Measurements from ENCODE around the gene MYO1B. TPM values are rescaled to one million over a fixed set of nuclear protein-coding genes. Genes with fewer than 3 reads are reported as not detected.

The MYO1B gene
- total and polyA plus RNA-seq, 7 experiments from 2014 or later: 0.43 to 14.9 (median 0.54) TPM

- Histone ChIP-seq H3K27ac (ENCODE audit: low read depth, low read length) (no peak overlapping the region), H3K4me1 (ENCODE audit: control insufficient read depth in 2 of 2, insufficient read depth in 2 of 2, low read length in 2 of 2) (peaks cover 0 to under 1% of the 10 kb centered on the region in 2 donors), H3K9me3 (ENCODE audit: control insufficient read depth in 2 of 3, low read length in 3 of 3) (no peaks in the 10 kb centered on the region), H3K36me3 (ENCODE audit: control insufficient read depth in 2 of 3, insufficient read depth in 3 of 3, low read length in 3 of 3) (no peaks in the 10 kb centered on the region), H3K27me3 (ENCODE audit: control insufficient read depth in 2 of 2, insufficient read depth in 2 of 2, low read length in 2 of 2) (no peaks in the 10 kb centered on the region), H3K4me3 (ENCODE audit: low read length) (no peak overlapping the region)
- DNase-seq (no peak), ATAC-seq (no peak)
- no peak overlapping the region for H3K4me3 Mint-ChIP-seq
- H3K9me3 Mint-ChIP-seq: peaks cover 0 to 9% (median 4%) of the 10 kb centered on the region in 11 donors
- peaks cover 0 to 8% (median 4%) of the 10 kb centered on the region in 5 donors for H3K36me3 Mint-ChIP-seq
- intact Hi-C loops (cut with micrococcal nuclease): no loop called here
- peaks cover 3 to 9% (median 5%) of the 10 kb centered on the region in 7 donors for H3K4me1 Mint-ChIP-seq
- H3K27me3 Mint-ChIP-seq: peaks cover 0 to 11% (median 4%) of the 10 kb centered on the region in 5 donors
- POLR2A ChIA-PET: no interaction called here
- H3K27ac Mint-ChIP-seq: no peak overlapping the region
- CTCF ChIA-PET: no interaction called here
Observed at GRCh38 chr2:191327484-191327883, 82.3 kb downstream of the MYO1B start.

GRCh38 chr2:191328150-191328809, 83.1 kb downstream of the MYO1B start:
- Histone ChIP-seq H3K27me3 (ENCODE audit: control insufficient read depth in 2 of 2, insufficient read depth in 2 of 2, low read length in 2 of 2) (no peaks in the 10 kb centered on the region), H3K4me3 (ENCODE audit: low read length) (no peak overlapping the region), H3K36me3 (ENCODE audit: control insufficient read depth in 2 of 3, insufficient read depth in 3 of 3, low read length in 3 of 3) (no peaks in the 10 kb centered on the region), H3K4me1 (ENCODE audit: control insufficient read depth in 2 of 2, insufficient read depth in 2 of 2, low read length in 2 of 2) (no peaks in the 10 kb centered on the region), H3K9me3 (ENCODE audit: control insufficient read depth in 2 of 3, low read length in 3 of 3) (no peaks in the 10 kb centered on the region), H3K27ac (ENCODE audit: low read depth, low read length) (no peak overlapping the region)
- Mint-ChIP-seq H3K4me1 (peaks cover 0 to under 1% (median 0%) of the 10 kb centered on the region in 7 donors), H3K9me3 (peaks cover 0 to 7% (median 4%) of the 10 kb centered on the region in 11 donors), H3K36me3 (peaks cover 0 to 8% (median 4%) of the 10 kb centered on the region in 5 donors), H3K27me3 (peaks cover 0 to 11% (median 0%) of the 10 kb centered on the region in 5 donors), H3K4me3 (no peak overlapping the region), H3K27ac (no peak overlapping the region)
- ChIA-PET CTCF (no interaction called here), POLR2A (no interaction called here)
- ATAC-seq: no peak
- DNase-seq: no peak
- intact Hi-C loops (cut with micrococcal nuclease): no loop called here

GRCh38 chr2:191329841-191330240, 84.6 kb downstream of the MYO1B start:
- Histone ChIP-seq H3K4me1 (ENCODE audit: control insufficient read depth in 2 of 2, insufficient read depth in 2 of 2, low read length in 2 of 2) (no peaks in the 10 kb centered on the region), H3K27me3 (ENCODE audit: control insufficient read depth in 2 of 2, insufficient read depth in 2 of 2, low read length in 2 of 2) (no peaks in the 10 kb centered on the region), H3K9me3 (ENCODE audit: control insufficient read depth in 2 of 3, low read length in 3 of 3) (no peaks in the 10 kb centered on the region), H3K27ac (ENCODE audit: low read depth, low read length) (no peak overlapping the region), H3K36me3 (ENCODE audit: control insufficient read depth in 2 of 3, insufficient read depth in 3 of 3, low read length in 3 of 3) (no peaks in the 10 kb centered on the region), H3K4me3 (ENCODE audit: low read length) (no peak overlapping the region)
- Mint-ChIP-seq H3K9me3 (peaks cover 0 to 3% (median 0%) of the 10 kb centered on the region in 11 donors), H3K27ac (no peak overlapping the region), H3K36me3 (peaks cover 0 to 3% (median 0%) of the 10 kb centered on the region in 5 donors), H3K27me3 (peaks cover 0 to 4% (median 0%) of the 10 kb centered on the region in 5 donors), H3K4me1 (no peaks in the 10 kb centered on the region), H3K4me3 (no peak overlapping the region)
- ChIA-PET POLR2A (no interaction called here), CTCF (no interaction called here)
- intact Hi-C loops (cut with micrococcal nuclease): no loop called here
- DNase-seq (no peak), ATAC-seq (no peak)

GRCh38 chr2:191333911-191334357, 88.7 kb downstream of the MYO1B start:
- H3K27me3 Mint-ChIP-seq: peaks cover 0 to 4% (median 0%) of the 10 kb centered on the region in 5 donors
- DNase-seq: no peak
- H3K36me3 Mint-ChIP-seq: peaks cover 0 to 3% (median 0%) of the 10 kb centered on the region in 5 donors
- ChIA-PET CTCF (no interaction called here), POLR2A (no interaction called here)
- H3K4me3 Mint-ChIP-seq: no peak overlapping the region
- H3K36me3 ChIP-seq (ENCODE audit: control insufficient read depth in 2 of 3, insufficient read depth in 3 of 3, low read length in 3 of 3): no peaks in the 10 kb centered on the region
- no peaks in the 10 kb centered on the region for H3K4me1 ChIP-seq (ENCODE audit: control insufficient read depth in 2 of 2, insufficient read depth in 2 of 2, low read length in 2 of 2)
- H3K27ac ChIP-seq (ENCODE audit: low read depth, low read length): no peak overlapping the region
- H3K4me3 ChIP-seq (ENCODE audit: low read length): no peak overlapping the region
- ATAC-seq: no peak
- no peak overlapping the region for H3K27ac Mint-ChIP-seq
- no peaks in the 10 kb centered on the region for H3K27me3 ChIP-seq (ENCODE audit: control insufficient read depth in 2 of 2, insufficient read depth in 2 of 2, low read length in 2 of 2)
- H3K9me3 ChIP-seq (ENCODE audit: control insufficient read depth in 2 of 3, low read length in 3 of 3): no peaks in the 10 kb centered on the region
- peaks cover 0 to 1% (median 0%) of the 10 kb centered on the region in 11 donors for H3K9me3 Mint-ChIP-seq
- H3K4me1 Mint-ChIP-seq: no peaks in the 10 kb centered on the region
- intact Hi-C loops (cut with micrococcal nuclease): no loop called here

DNA sequence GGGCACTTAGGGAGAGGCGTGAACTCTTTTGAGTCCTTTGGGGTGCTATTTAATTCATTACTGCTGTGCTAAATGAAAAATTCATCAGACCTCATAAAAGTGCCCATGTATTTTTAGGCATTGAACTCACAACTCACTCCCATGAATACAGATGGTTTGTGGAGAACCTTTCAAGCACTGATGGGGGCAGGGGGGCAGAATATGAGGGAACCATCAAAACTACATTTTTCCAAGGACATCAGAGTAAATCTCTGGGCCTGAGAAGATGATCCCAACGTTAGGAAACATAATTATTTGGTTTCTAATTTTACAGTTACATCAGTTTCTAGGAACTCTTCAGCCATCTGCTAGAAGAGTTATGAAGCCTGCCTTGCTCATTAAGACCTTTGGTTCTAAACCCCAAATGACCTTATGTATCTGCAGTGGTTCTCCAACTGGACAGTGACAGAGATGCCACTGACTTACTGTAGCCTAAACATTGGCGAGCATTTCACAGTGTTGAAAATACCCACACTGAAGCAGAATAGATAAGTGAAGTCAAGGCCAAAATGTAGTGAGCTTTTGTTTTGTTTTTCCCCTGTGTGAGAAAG, 90.8 kb downstream of the MYO1B start:
- H3K9me3 Mint-ChIP-seq: peaks cover 0 to 1% (median 0%) of the 10 kb centered on the region in 11 donors
- ChIA-PET CTCF (no interaction called here), POLR2A (no interaction called here)
- H3K27ac ChIP-seq (ENCODE audit: low read depth, low read length): no peak overlapping the region
- no peaks in the 10 kb centered on the region for H3K4me1 Mint-ChIP-seq
- H3K4me3 Mint-ChIP-seq: no peak overlapping the region
- DNase-seq (no peak), ATAC-seq (no peak)
- H3K4me3 ChIP-seq (ENCODE audit: low read length): no peak overlapping the region
- no peak overlapping the region for H3K27ac Mint-ChIP-seq
- no peaks in the 10 kb centered on the region for H3K27me3 ChIP-seq (ENCODE audit: control insufficient read depth in 2 of 2, insufficient read depth in 2 of 2, low read length in 2 of 2)
- no peaks in the 10 kb centered on the region for H3K9me3 ChIP-seq (ENCODE audit: control insufficient read depth in 2 of 3, low read length in 3 of 3)
- H3K27me3 Mint-ChIP-seq: peaks cover 0 to 4% (median 0%) of the 10 kb centered on the region in 5 donors
- intact Hi-C loops (cut with micrococcal nuclease): no loop called here
- H3K4me1 ChIP-seq (ENCODE audit: control insufficient read depth in 2 of 2, insufficient read depth in 2 of 2, low read length in 2 of 2): no peaks in the 10 kb centered on the region
- no peaks in the 10 kb centered on the region for H3K36me3 ChIP-seq (ENCODE audit: control insufficient read depth in 2 of 3, insufficient read depth in 3 of 3, low read length in 3 of 3)
- no peaks in the 10 kb centered on the region for H3K36me3 Mint-ChIP-seq

GRCh38 chr2:191341436-191341835, 96.2 kb downstream of the MYO1B start:
- ATAC-seq (no peak), DNase-seq (no peak)
- no peak overlapping the region for H3K27ac ChIP-seq (ENCODE audit: low read depth, low read length)
- Mint-ChIP-seq H3K4me1 (no peaks in the 10 kb centered on the region), H3K9me3 (no peaks in the 10 kb centered on the region), H3K4me3 (no peak overlapping the region), H3K27me3 (no peaks in the 10 kb centered on the region), H3K36me3 (peaks cover 0 to 3% (median 0%) of the 10 kb centered on the region in 5 donors), H3K27ac (no peak overlapping the region)
- H3K4me3 ChIP-seq (ENCODE audit: low read length): no peak overlapping the region
- CTCF ChIA-PET: no interaction called here
- no peaks in the 10 kb centered on the region for H3K4me1 ChIP-seq (ENCODE audit: control insufficient read depth in 2 of 2, insufficient read depth in 2 of 2, low read length in 2 of 2)
- POLR2A ChIA-PET: no interaction called here
- intact Hi-C loops (cut with micrococcal nuclease): no loop called here
- no peaks in the 10 kb centered on the region for H3K9me3 ChIP-seq (ENCODE audit: control insufficient read depth in 2 of 3, low read length in 3 of 3)
- H3K36me3 ChIP-seq (ENCODE audit: control insufficient read depth in 2 of 3, insufficient read depth in 3 of 3, low read length in 3 of 3): no peaks in the 10 kb centered on the region
- H3K27me3 ChIP-seq (ENCODE audit: control insufficient read depth in 2 of 2, insufficient read depth in 2 of 2, low read length in 2 of 2): no peaks in the 10 kb centered on the region
